ENCODE results near the gene EPB41. TPM values are rescaled to one million over a fixed set of nuclear protein-coding genes. Genes with fewer than 3 reads are reported as not detected.

The EPB41 gene
- total and polyA plus RNA-seq, 9 of the 15 experiments (the other 6 are each of a cell fraction or from before 2014, with no cell fraction given) = 3.7 to 213 (median 141) TPM

- intact Hi-C loops (cut with micrococcal nuclease) (no loop called here), in situ Hi-C loops (cut with MboI) (no loop called here)
- no peak overlapping the region for H3K4me2 ChIP-seq (ENCODE audit: insufficient read depth, low read length)
- no peak overlapping the region for H3K9ac ChIP-seq (ENCODE audit: insufficient read depth in 1 of 2, low read depth in 2 of 2, low read length in 2 of 2)
- ChIA-PET POLR2A (interaction anchor here (0.6 to 3.8 kb wide), 6 partner anchors 12 to 860 kb away, joined by 3 to 16 read pairs (median 3); partner anchors contain the start of gene SRSF4), CTCF (ENCODE audit: low intra/inter-chr PET ratio) (no interaction called here)
- DNase-seq (ENCODE audit: extremely low read depth in 1 of 4, low spot score in 3 of 4) (peak in 1 of 4 experiments; percentile 39), ATAC-seq (peak; percentile 71), FAIRE-seq (peak; percentile 56)
- peaks cover 49% of the 10 kb centered on the region; the same call in 2 of the 3 replicates for H3K36me3 ChIP-seq (ENCODE audit: control insufficient read depth, insufficient read depth, low read length)
- H3K27me3 ChIP-seq (ENCODE audit: control insufficient read depth in 2 of 2, insufficient read depth in 2 of 2, low read length in 2 of 2) = no peaks in the 10 kb centered on the region
- no peak overlapping the region for H3K4me3 ChIP-seq
- H4K20me1 ChIP-seq (replicated peaks; ENCODE audit: control insufficient read depth, insufficient read depth, low read length) = no peaks in the 10 kb centered on the region
- H3K9me1 ChIP-seq (ENCODE audit: control insufficient read depth, insufficient read depth, low read length) = no peaks in the 10 kb centered on the region
- H3K79me2 ChIP-seq (ENCODE audit: control insufficient read depth, insufficient read depth, low read length) = no peaks in the 10 kb centered on the region
- H2AFZ ChIP-seq (ENCODE audit: low read depth, low read length) = no peak overlapping the region
- no peaks in the 10 kb centered on the region for H3K9me3 ChIP-seq (replicated peaks; ENCODE audit: control insufficient read depth, insufficient read depth, low read depth, low read length)
- no TSS peak for BruUV-seq (replicated peaks)
- H3K27ac ChIP-seq (ENCODE audit: extremely low read depth, low read depth, low read length) = no peak overlapping the region
- 38% methylated on average over 3 of the region's 3 CpGs for WGBS (ENCODE audit: insufficient coverage, low coverage, missing lambda C conversion rate)
- peaks cover 0 to 14% of the 10 kb centered on the region in 2 experiments; a peak in 2 of 5 replicates for H3K4me1 ChIP-seq (replicated peaks in 1 of 2; ENCODE audit: control insufficient read depth in 2 of 2, insufficient read depth in 2 of 2, low read length in 2 of 2)
- TF ChIP-seq CEBPG (CRISPR knock-in tag; IDR thresholded peaks at IDR 0.05) (no peak), CEBPG (tag; conservative IDR thresholded peaks at IDR 0.05 in 1 of 2, IDR thresholded peaks at IDR 0.05 in 1 of 2) (no peak), AFF4 (CRISPR knock-in tag; IDR thresholded peaks at IDR 0.05) (no peak), WHSC1 (IDR thresholded peaks at IDR 0.05; ENCODE audit: low read length) (no peak), CBFA2T3 (IDR thresholded peaks at IDR 0.05) (peak; percentile 24; the same call in 1 of the 2 replicates), RBM22 (IDR thresholded peaks at IDR 0.05; ENCODE audit: low read depth, low read length, poor library complexity, severe bottlenecking) (no peak), PHF20 (IDR thresholded peaks at IDR 0.05; ENCODE audit: partially characterized antibody) (no peak)
- TF ChIP-seq, protein P1, sequence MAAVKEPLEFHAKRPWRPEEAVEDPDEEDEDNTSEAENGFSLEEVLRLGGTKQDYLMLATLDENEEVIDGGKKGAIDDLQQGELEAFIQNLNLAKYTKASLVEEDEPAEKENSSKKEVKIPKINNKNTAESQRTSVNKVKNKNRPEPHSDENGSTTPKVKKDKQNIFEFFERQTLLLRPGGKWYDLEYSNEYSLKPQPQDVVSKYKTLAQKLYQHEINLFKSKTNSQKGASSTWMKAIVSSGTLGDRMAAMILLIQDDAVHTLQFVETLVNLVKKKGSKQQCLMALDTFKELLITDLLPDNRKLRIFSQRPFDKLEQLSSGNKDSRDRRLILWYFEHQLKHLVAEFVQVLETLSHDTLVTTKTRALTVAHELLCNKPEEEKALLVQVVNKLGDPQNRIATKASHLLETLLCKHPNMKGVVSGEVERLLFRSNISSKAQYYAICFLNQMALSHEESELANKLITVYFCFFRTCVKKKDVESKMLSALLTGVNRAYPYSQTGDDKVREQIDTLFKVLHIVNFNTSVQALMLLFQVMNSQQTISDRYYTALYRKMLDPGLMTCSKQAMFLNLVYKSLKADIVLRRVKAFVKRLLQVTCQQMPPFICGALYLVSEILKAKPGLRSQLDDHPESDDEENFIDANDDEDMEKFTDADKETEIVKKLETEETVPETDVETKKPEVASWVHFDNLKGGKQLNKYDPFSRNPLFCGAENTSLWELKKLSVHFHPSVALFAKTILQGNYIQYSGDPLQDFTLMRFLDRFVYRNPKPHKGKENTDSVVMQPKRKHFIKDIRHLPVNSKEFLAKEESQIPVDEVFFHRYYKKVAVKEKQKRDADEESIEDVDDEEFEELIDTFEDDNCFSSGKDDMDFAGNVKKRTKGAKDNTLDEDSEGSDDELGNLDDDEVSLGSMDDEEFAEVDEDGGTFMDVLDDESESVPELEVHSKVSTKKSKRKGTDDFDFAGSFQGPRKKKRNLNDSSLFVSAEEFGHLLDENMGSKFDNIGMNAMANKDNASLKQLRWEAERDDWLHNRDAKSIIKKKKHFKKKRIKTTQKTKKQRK (IDR thresholded peaks at IDR 0.05; ENCODE audit: borderline replicate concordance, low read depth, low read length) = no peak
- TF ChIP-seq, protein P2, sequence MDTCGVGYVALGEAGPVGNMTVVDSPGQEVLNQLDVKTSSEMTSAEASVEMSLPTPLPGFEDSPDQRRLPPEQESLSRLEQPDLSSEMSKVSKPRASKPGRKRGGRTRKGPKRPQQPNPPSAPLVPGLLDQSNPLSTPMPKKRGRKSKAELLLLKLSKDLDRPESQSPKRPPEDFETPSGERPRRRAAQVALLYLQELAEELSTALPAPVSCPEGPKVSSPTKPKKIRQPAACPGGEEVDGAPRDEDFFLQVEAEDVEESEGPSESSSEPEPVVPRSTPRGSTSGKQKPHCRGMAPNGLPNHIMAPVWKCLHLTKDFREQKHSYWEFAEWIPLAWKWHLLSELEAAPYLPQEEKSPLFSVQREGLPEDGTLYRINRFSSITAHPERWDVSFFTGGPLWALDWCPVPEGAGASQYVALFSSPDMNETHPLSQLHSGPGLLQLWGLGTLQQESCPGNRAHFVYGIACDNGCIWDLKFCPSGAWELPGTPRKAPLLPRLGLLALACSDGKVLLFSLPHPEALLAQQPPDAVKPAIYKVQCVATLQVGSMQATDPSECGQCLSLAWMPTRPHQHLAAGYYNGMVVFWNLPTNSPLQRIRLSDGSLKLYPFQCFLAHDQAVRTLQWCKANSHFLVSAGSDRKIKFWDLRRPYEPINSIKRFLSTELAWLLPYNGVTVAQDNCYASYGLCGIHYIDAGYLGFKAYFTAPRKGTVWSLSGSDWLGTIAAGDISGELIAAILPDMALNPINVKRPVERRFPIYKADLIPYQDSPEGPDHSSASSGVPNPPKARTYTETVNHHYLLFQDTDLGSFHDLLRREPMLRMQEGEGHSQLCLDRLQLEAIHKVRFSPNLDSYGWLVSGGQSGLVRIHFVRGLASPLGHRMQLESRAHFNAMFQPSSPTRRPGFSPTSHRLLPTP (IDR thresholded peaks at IDR 0.05; ENCODE audit: borderline replicate concordance, extremely low read depth, insufficient read length) = no peak
Measured at GRCh38 chr1:29083317-29084195, 169.2 kb downstream of the EPB41 start.
